A549 (cell line): ENCODE measurements around the gene GTPBP8. TPM values are rescaled to one million over a fixed set of nuclear protein-coding genes. Genes with fewer than 3 reads are reported as not detected.

ENCODE experiments used
- ATAC-seq, 2 experiments: fragments of 200-7000 bp in 1 of 2; fragments of >200 bp in 1 of 2; cut with Nextera tagmentation in 1 of 2; cut with Tn5 transposase in 1 of 2; 3 replicates each; pipeline versions ENCODE4 v1.8.0 to v1.9.1; 2018 to 2020; ENCODE audit warnings: mild to moderate bottlenecking in 1 of 2, moderate library complexity in 1 of 2
- CTCF ChIA-PET: fragments of 300-600 bp; sonication (Branson Sonifier 250); formaldehyde crosslinking; extraction: SDS; loops from one replicate; lab custom pipeline; 2021; ENCODE audit warnings: antibody characterized with exemption, inconsistent platforms; lab: Yijun Ruan, JAX
- POLR2A ChIA-PET: fragments of 350-600 bp; formaldehyde crosslinking; extraction: SDS; loops from one replicate; lab custom pipeline; 2021; ENCODE audit warnings: antibody characterized with exemption, inconsistent platforms; lab: Yijun Ruan, JAX
- DNase-seq, 2 experiments: peaks; one replicate each; pipeline versions ENCODE4 v3.0.0 to v3.0.0-alpha.2; 2011 to 2016; ENCODE audit warnings: low read depth in 1 of 2, low spot score in 1 of 2
- FAIRE-seq: peaks from 2 replicates; lab custom pipeline; 2011; peaks lifted over from hg19 to GRCh38; lab: Jason Lieb, UNC
- H3K27ac ChIP-seq, 2 experiments: fragments of >200 bp; sonication (Bioruptor Twin); formaldehyde crosslinking; 3 replicates each; pipeline ENCODE4 v1.5.1; 2016 to 2017
- H3K4me1 ChIP-seq: fragments of >200 bp; sonication (Bioruptor Twin); formaldehyde crosslinking; 3 replicates; pipeline ENCODE4 v1.6.1; 2016
- H3K4me2 ChIP-seq: fragments of >200 bp; sonication (Bioruptor Twin); formaldehyde crosslinking; 3 replicates; pipeline ENCODE4 v1.6.1; 2016
- H3K4me3 ChIP-seq: fragments of >200 bp; sonication (Bioruptor Twin); formaldehyde crosslinking; 3 replicates; pipeline ENCODE4 v1.5.1; 2016
- H3K9me3 ChIP-seq: fragments of >200 bp; sonication (Bioruptor Twin); formaldehyde crosslinking; 3 replicates; pipeline ENCODE4 v1.6.1; 2016
- BHLHE40 ChIP-seq: IDR thresholded peaks from 2 replicates; pipeline ENCODE4 v1.6.1; 2012; ENCODE audit warnings: low read depth, low read length, inconsistent platforms
- CEBPB ChIP-seq, 2 experiments: fragments of >200 bp in 1 of 2; sonication (Bioruptor Twin) in 1 of 2; formaldehyde crosslinking in 1 of 2; IDR thresholded peaks; 2 replicates each; pipeline ENCODE4 v1.6.1; 2012 to 2016
- CHD2 ChIP-seq: fragments of 150-350 bp; IDR thresholded peaks from 2 replicates; pipeline ENCODE4 v1.6.1; 2014; ENCODE audit warnings: low read length; ENCODE audit not compliant: partially characterized antibody
- EP300 ChIP-seq, 2 experiments: fragments of >200 bp; sonication (Bioruptor Twin); formaldehyde crosslinking; IDR thresholded peaks; 2 replicates in 1 of 2; 3 replicates in 1 of 2; pipeline ENCODE4 v1.6.1; 2016 to 2017
- ESRRA ChIP-seq: fragments of 150-350 bp; IDR thresholded peaks from 2 replicates; pipeline ENCODE4 v1.6.1; 2014; ENCODE audit warnings: mild to moderate bottlenecking, low read length, borderline replicate concordance
- FOSB ChIP-seq: fragments of 250-450 bp; sonication (Bioruptor Pico); IDR thresholded peaks from 2 replicates; pipeline ENCODE4 v1.5.0; 2020; ENCODE audit warnings: mild to moderate bottlenecking, moderate library complexity
- FOSL2 ChIP-seq, 2 experiments: fragments of 450-650 bp in 1 of 2; fragments of >200 bp in 1 of 2; sonication (Bioruptor Twin) in 1 of 2; formaldehyde crosslinking; IDR thresholded peaks; 2 replicates each; pipeline versions ENCODE4 v1.5.0 to v1.6.1; 2016 to 2020; ENCODE audit warnings: mild to moderate bottlenecking in 1 of 2, moderate library complexity in 1 of 2
- HEYL ChIP-seq: fragments of 250-450 bp; sonication (Bioruptor Pico); IDR thresholded peaks from 2 replicates; pipeline ENCODE4 v1.8.0; 2021; ENCODE audit warnings: mild to moderate bottlenecking, moderate library complexity
- HOXA7 ChIP-seq: fragments of 250-450 bp; sonication (Bioruptor Pico); IDR thresholded peaks from 2 replicates; pipeline ENCODE4 v1.5.0; 2020; ENCODE audit warnings: mild to moderate bottlenecking, moderate library complexity
- HOXB13 ChIP-seq: fragments of 250-450 bp; sonication (Bioruptor Pico); IDR thresholded peaks from 2 replicates; pipeline ENCODE4 v1.5.0; 2020; ENCODE audit warnings: low read depth, mild to moderate bottlenecking, moderate library complexity
- JUN ChIP-seq, 2 experiments: fragments of >200 bp; sonication (Bioruptor Twin); formaldehyde crosslinking; IDR thresholded peaks; 2 replicates in 1 of 2; 3 replicates in 1 of 2; pipeline ENCODE4 v1.6.1; 2016 to 2017
- JUNB ChIP-seq: fragments of >200 bp; sonication (Bioruptor Twin); formaldehyde crosslinking; IDR thresholded peaks from 2 replicates; pipeline ENCODE4 v1.6.1; 2016
- KDM5A ChIP-seq: fragments of 200-600 bp; sonication (generic); IDR thresholded peaks from 2 replicates; pipeline ENCODE4 v1.6.1; 2016; ENCODE audit warnings: antibody characterized with exemption, mild to moderate bottlenecking
- NFE2L2 ChIP-seq: fragments of 150-350 bp; conservative IDR thresholded peaks from 2 replicates; pipeline ENCODE4 v1.6.1; 2014; ENCODE audit warnings: low read length
- NPAS2 ChIP-seq: fragments of 250-450 bp; sonication (Bioruptor Pico); IDR thresholded peaks from 2 replicates; pipeline ENCODE4 v1.8.0; 2022; ENCODE audit warnings: mild to moderate bottlenecking, moderate library complexity, borderline replicate concordance
- POLR2AphosphoS2 ChIP-seq: conservative IDR thresholded peaks from 2 replicates; pipeline ENCODE4 v1.6.1; 2012; ENCODE audit warnings: low read length, improper control_type of control experiment, inconsistent platforms
- SREBF2 ChIP-seq: fragments of 450-650 bp; IDR thresholded peaks from 2 replicates; pipeline ENCODE4 v1.6.1; 2014; ENCODE audit warnings: mild to moderate bottlenecking, moderate library complexity
- ZNF302 ChIP-seq: fragments of 250-450 bp; sonication (Bioruptor Pico); IDR thresholded peaks from 2 replicates; pipeline ENCODE4 v1.9.0; 2021; ENCODE audit warnings: inconsistent platforms, mild to moderate bottlenecking, moderate library complexity
- WGBS: methylation state at CpG from one replicate; pipeline ENCODE4 v1.1.6; 2017; ENCODE audit errors: missing lambda C conversion rate; 5-methylcytosine and 5-hydroxymethylcytosine counted together
- polyA plus RNA-seq, 4 experiments: library from polyadenylated mRNA; depleted of rRNA in 3 of 4; stranded (reverse); fragments of >200 nt; fragmentation: RNase III in 1 of 4; extraction: RNeasy Plus Mini Kit Qiagen cat#74134 plus additional on column Dnase treatment in 1 of 4; gene quantifications; 2 replicates in 3 of 4; 3 replicates in 1 of 4; pipeline ENCODE4 v1.2.3, GENCODE V29; 2011 to 2017
- TF ChIP-seq, protein P1 (sequence below): fragments of 450-650 bp; IDR thresholded peaks from 2 replicates; pipeline ENCODE4 v1.6.1; 2014; ENCODE audit warnings: antibody characterized with exemption
- TF ChIP-seq, protein P2 (sequence below): fragments of 200-600 bp; sonication (generic); IDR thresholded peaks from 2 replicates; pipeline ENCODE4 v1.6.1; 2016; ENCODE audit warnings: antibody characterized with exemption, mild to moderate bottlenecking, moderate library complexity
- TF ChIP-seq, protein P3 (sequence below): fragments of 250-450 bp; sonication (Bioruptor Pico); IDR thresholded peaks from 2 replicates; pipeline ENCODE4 v1.5.0; 2020; ENCODE audit warnings: low read depth, mild to moderate bottlenecking, moderate library complexity
- TF ChIP-seq, protein P4 (sequence below): fragments of >200 bp; sonication (Bioruptor Twin); formaldehyde crosslinking; IDR thresholded peaks from 3 replicates; pipeline ENCODE4 v1.6.1; 2016
- TF ChIP-seq, protein P5 (sequence below): fragments of 150-350 bp; IDR thresholded peaks from 2 replicates; pipeline ENCODE4 v1.6.1; 2014; ENCODE audit warnings: low read depth, mild to moderate bottlenecking, low read length

GTPBP8 gene
- polyA plus RNA-seq, 2 of the 4 experiments (the other 2 are of a cell fraction), result 18.3 to 26.6 TPM

DNA sequence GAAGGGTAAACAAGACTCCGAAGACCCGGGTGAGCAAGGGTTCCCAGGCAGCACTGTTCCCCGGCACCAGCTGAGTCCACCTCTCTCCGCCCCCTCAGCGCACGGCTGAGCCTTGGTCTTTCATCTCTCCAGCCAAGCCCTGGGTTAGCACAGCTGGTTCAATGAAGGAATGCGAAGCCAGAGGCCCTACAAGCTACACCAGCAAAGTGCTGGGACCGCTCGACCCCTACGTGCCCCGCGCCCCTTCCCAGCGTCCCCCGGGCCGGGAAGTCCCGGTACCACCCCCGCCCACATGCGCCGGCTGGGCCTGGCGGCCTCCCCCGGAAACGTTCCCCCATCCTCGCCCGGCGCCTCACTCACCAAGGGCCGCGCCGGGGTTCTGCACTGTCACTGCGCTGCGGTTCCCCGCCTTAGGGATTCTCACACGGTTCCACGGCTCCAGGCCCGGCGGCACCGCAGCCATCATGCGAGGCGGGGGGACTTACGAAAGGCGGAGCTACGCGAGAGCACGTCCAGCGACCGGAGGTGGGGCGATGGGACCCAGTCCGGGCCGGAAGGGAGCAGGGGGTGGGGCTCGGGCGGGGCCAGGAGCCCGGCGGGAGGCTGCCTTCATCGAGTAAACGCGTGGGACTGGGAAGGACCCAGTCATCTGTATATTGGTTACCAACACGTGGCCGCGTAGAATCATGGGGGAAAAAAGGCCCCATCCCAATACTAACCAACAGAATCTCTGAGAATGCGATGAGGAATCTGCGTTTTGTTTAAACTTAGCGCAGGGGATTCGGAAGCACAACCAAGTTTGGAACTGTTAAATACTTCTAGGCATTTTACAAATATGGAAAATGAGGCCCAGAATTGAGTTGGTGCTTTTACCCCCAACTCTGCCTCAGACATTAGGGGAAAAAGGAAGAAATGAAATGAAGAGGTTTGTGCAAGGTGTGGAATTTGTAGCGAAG lies 28.7 kb downstream of the GTPBP8 start (continued):
- TF ChIP-seq HEYL (0 out of 2 replicates have a peak, but pooled peaks have one; percentile 34), HOXA7 (CRISPR knock-in tag) (peak; percentile 78), FOSL2 (IDR thresholded peaks at IDR 0.05) (no peak), FOSL2 (CRISPR knock-in tag; IDR thresholded peaks at IDR 0.05) (no peak), SREBF2 (no peak), HOXB13 (peak; percentile 96; the same call in 1 of the 2 replicates), ZNF302 (CRISPR knock-in tag) (peak; percentile 65; the same call in 1 of the 2 replicates), NFE2L2 (0 out of 2 replicates have a peak, but pooled peaks have one; percentile 4)
- TF ChIP-seq, protein P1, sequence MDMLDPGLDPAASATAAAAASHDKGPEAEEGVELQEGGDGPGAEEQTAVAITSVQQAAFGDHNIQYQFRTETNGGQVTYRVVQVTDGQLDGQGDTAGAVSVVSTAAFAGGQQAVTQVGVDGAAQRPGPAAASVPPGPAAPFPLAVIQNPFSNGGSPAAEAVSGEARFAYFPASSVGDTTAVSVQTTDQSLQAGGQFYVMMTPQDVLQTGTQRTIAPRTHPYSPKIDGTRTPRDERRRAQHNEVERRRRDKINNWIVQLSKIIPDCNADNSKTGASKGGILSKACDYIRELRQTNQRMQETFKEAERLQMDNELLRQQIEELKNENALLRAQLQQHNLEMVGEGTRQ, result peak; percentile 67

DNA sequence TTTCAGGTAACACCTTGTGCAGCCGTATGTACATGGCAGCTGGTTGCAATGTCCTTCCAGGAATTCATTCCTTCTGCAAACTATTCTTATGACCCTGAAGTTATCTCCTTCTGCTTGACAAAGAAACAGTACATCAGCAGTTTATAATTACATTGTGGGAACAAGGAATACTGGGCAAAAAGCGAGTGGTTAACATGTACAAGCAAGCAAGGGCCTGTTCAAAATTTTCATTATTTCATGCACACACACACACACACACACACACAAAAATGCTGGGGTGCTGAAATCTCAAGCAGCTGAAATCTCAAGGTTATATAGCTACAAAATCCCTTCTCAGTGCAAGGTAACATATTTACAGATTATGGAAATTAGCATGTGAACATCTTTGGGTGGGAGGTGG lies 30.7 kb downstream of the GTPBP8 start:
- CTCF ChIA-PET, result interaction anchor here (1.6 to 3.0 kb wide), 2 partner anchors 13 to 267 kb away, joined by 5 to 9 read pairs; no protein-coding TSS in a partner anchor

More for the DNA sequence above, 30.7 kb downstream of the GTPBP8 start:
- no peaks in the 10 kb centered on the region for H3K9me3 ChIP-seq
- POLR2A ChIA-PET, result no interaction called here
- ATAC-seq (no peak), FAIRE-seq (no peak), DNase-seq (no peak)
- WGBS, result 92% methylated on average over 2 of the region's 2 CpGs
- H3K4me1 ChIP-seq, result peaks cover 13% of the 10 kb centered on the region
- no peak overlapping the region for H3K4me3 ChIP-seq
- H3K4me2 ChIP-seq, result no peak overlapping the region
- H3K27ac ChIP-seq, result no peak overlapping the region
- TF ChIP-seq POLR2AphosphoS2 (no peak), BHLHE40 (no peak), FOSB (CRISPR knock-in tag) (no peak), KDM5A (no peak), JUN (IDR thresholded peaks at IDR 0.05) (no peak), CHD2 (no peak), EP300 (IDR thresholded peaks at IDR 0.05) (no peak), CEBPB (IDR thresholded peaks at IDR 0.05) (no peak), SREBF2 (no peak), FOSL2 (IDR thresholded peaks at IDR 0.05) (no peak), FOSL2 (CRISPR knock-in tag; IDR thresholded peaks at IDR 0.05) (no peak), ESRRA (no peak), JUNB (no peak), HEYL (no peak), NPAS2 (CRISPR knock-in tag) (no peak)
- TF ChIP-seq, protein P2, sequence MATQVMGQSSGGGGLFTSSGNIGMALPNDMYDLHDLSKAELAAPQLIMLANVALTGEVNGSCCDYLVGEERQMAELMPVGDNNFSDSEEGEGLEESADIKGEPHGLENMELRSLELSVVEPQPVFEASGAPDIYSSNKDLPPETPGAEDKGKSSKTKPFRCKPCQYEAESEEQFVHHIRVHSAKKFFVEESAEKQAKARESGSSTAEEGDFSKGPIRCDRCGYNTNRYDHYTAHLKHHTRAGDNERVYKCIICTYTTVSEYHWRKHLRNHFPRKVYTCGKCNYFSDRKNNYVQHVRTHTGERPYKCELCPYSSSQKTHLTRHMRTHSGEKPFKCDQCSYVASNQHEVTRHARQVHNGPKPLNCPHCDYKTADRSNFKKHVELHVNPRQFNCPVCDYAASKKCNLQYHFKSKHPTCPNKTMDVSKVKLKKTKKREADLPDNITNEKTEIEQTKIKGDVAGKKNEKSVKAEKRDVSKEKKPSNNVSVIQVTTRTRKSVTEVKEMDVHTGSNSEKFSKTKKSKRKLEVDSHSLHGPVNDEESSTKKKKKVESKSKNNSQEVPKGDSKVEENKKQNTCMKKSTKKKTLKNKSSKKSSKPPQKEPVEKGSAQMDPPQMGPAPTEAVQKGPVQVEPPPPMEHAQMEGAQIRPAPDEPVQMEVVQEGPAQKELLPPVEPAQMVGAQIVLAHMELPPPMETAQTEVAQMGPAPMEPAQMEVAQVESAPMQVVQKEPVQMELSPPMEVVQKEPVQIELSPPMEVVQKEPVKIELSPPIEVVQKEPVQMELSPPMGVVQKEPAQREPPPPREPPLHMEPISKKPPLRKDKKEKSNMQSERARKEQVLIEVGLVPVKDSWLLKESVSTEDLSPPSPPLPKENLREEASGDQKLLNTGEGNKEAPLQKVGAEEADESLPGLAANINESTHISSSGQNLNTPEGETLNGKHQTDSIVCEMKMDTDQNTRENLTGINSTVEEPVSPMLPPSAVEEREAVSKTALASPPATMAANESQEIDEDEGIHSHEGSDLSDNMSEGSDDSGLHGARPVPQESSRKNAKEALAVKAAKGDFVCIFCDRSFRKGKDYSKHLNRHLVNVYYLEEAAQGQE, result no peak
- TF ChIP-seq, protein P1, result no peak
- TF ChIP-seq, protein P3, sequence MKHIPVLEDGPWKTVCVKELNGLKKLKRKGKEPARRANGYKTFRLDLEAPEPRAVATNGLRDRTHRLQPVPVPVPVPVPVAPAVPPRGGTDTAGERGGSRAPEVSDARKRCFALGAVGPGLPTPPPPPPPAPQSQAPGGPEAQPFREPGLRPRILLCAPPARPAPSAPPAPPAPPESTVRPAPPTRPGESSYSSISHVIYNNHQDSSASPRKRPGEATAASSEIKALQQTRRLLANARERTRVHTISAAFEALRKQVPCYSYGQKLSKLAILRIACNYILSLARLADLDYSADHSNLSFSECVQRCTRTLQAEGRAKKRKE (CRISPR knock-in tag), result no peak
- TF ChIP-seq, protein P4, sequence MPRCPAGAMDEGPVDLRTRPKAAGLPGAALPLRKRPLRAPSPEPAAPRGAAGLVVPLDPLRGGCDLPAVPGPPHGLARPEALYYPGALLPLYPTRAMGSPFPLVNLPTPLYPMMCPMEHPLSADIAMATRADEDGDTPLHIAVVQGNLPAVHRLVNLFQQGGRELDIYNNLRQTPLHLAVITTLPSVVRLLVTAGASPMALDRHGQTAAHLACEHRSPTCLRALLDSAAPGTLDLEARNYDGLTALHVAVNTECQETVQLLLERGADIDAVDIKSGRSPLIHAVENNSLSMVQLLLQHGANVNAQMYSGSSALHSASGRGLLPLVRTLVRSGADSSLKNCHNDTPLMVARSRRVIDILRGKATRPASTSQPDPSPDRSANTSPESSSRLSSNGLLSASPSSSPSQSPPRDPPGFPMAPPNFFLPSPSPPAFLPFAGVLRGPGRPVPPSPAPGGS, result no peak
- TF ChIP-seq, protein P5, sequence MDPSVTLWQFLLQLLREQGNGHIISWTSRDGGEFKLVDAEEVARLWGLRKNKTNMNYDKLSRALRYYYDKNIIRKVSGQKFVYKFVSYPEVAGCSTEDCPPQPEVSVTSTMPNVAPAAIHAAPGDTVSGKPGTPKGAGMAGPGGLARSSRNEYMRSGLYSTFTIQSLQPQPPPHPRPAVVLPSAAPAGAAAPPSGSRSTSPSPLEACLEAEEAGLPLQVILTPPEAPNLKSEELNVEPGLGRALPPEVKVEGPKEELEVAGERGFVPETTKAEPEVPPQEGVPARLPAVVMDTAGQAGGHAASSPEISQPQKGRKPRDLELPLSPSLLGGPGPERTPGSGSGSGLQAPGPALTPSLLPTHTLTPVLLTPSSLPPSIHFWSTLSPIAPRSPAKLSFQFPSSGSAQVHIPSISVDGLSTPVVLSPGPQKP, result no peak
